Mucosa of stomach (tissue), 1 donor: ENCODE data around the gene PSRC1.
"Not testable (repeated sequence)": the region's sequence is repeated elsewhere in the genome, so short reads cannot be mapped to it uniquely, and the experiment has no call there.

Source experiments
- H3K27me3 ChIP-seq: one replicate; pipeline ENCODE4 v1.7.0; 2013; ENCODE audit warnings: mild to moderate bottlenecking, low read length; ENCODE audit not compliant: control insufficient read depth, insufficient read depth
- H3K36me3 ChIP-seq: one replicate; pipeline ENCODE4 v1.7.0; 2013; ENCODE audit warnings: low read length; ENCODE audit not compliant: control insufficient read depth, insufficient read depth
- H3K4me1 ChIP-seq: one replicate; pipeline ENCODE4 v1.7.0; 2013; ENCODE audit warnings: mild to moderate bottlenecking, low read length; ENCODE audit not compliant: control insufficient read depth, insufficient read depth
- H3K4me3 ChIP-seq: one replicate; pipeline ENCODE4 v1.7.0; 2013; ENCODE audit warnings: low read length
- H3K9ac ChIP-seq: one replicate; pipeline ENCODE4 v1.7.0; 2013; ENCODE audit warnings: mild to moderate bottlenecking, low read length, moderate library complexity
- H3K9me3 ChIP-seq: one replicate; pipeline ENCODE4 v1.7.0; 2013; ENCODE audit warnings: mild to moderate bottlenecking, low read length, moderate library complexity; ENCODE audit not compliant: control insufficient read depth
- donor health status: Pancreatic carcinoma.

The PSRC1 gene

DNA sequence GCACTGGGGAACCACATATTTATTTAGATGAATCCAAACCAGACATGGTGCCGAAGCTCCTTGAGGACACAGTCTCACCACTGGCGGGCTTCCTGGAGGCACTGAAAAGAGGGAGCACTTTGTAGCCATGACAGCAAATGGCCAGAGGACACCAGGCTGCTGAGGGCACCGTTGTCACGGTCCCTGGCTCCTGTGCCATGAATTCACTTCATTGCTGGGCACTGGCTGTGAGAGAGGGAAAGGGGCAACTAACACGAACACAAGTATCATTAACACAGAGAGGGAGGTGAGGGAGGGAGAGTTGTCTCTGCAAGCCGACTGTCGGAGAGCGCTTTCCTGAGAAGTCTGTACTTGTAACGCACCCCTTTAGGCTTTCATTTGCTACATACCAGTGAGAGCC, 9.4 kb upstream of the PSRC1 start:
- H3K9me3 ChIP-seq, result no peaks in the 10 kb centered on the region
- no peaks in the 10 kb centered on the region for H3K27me3 ChIP-seq
- H3K4me3 ChIP-seq, result no peak overlapping the region
- no peaks in the 10 kb centered on the region for H3K36me3 ChIP-seq
- H3K4me1 ChIP-seq, result no peaks in the 10 kb centered on the region
- no peak overlapping the region for H3K9ac ChIP-seq

DNA sequence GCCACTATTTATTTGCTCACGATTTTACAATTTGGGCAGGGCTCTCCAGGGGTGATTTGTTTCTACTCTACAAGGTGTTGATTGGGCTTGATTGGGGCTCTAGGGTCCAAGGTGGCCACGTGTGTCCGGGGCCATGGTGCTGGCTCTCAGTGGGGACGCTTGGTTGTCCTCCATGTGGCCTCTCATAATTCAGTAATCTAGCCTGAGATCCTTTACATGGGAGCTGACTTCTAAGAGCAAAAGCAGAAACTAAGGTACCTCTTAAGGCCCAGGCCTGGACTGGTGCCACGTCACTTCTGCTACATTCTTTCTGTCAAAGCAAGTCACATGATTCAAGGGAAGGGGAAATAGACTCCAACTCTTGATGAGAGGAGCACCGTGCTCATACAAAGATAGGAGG, 8.1 kb upstream of the PSRC1 start:
- Histone ChIP-seq H3K36me3 (no peaks in the 10 kb centered on the region), H3K27me3 (no peaks in the 10 kb centered on the region), H3K4me1 (no peaks in the 10 kb centered on the region), H3K9me3 (no peaks in the 10 kb centered on the region), H3K9ac (no peak overlapping the region), H3K4me3 (no peak overlapping the region)

DNA sequence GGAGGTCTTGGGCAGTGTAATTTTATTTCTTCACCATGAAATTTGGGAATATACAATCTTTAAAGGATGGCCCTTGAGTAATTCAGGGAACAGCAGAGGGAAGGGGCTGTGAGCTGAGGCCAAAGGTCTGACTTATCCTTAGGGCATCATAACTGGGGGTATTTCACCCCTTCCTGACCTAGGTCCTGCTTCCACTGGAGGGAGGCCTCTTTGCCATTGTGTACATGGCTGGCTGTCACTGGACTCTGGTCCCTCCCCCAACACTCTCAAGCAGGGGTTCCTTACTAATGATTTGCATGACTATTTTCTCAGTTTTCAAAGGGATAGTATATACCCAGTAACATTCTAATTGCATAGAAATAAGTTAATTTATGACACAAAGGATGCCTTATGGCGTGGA, 7.2 kb upstream of the PSRC1 start:
- H3K4me3 ChIP-seq, result no peak overlapping the region
- no peaks in the 10 kb centered on the region for H3K36me3 ChIP-seq
- no peaks in the 10 kb centered on the region for H3K9me3 ChIP-seq
- no peaks in the 10 kb centered on the region for H3K27me3 ChIP-seq
- H3K9ac ChIP-seq, result no peak overlapping the region
- H3K4me1 ChIP-seq, result no peaks in the 10 kb centered on the region

DNA sequence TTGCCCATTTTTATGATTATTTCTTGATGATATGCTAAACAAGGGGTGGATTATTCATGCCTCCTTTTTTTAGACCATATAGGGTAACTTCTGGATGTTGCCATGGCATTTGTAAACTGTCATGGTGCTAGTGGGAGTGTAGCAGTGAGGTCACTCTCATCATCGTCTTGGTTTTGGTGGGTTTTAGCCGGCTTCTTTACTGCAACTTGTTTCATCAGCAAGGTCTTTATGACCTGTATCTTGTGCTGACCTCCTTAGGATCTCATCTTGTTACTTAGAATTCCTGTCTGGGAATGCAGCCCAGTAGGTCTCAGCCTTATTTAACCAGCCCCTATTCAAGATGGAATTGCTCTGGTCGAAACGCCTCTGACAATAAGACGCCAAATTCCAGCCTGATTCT, 3.8 kb upstream of the PSRC1 start:
- H3K27me3 ChIP-seq, H3K36me3 ChIP-seq, H3K9me3 ChIP-seq, H3K9ac ChIP-seq, H3K4me3 ChIP-seq: not testable (repeated sequence)
- peaks cover 14% of the 10 kb centered on the region for H3K4me1 ChIP-seq

DNA sequence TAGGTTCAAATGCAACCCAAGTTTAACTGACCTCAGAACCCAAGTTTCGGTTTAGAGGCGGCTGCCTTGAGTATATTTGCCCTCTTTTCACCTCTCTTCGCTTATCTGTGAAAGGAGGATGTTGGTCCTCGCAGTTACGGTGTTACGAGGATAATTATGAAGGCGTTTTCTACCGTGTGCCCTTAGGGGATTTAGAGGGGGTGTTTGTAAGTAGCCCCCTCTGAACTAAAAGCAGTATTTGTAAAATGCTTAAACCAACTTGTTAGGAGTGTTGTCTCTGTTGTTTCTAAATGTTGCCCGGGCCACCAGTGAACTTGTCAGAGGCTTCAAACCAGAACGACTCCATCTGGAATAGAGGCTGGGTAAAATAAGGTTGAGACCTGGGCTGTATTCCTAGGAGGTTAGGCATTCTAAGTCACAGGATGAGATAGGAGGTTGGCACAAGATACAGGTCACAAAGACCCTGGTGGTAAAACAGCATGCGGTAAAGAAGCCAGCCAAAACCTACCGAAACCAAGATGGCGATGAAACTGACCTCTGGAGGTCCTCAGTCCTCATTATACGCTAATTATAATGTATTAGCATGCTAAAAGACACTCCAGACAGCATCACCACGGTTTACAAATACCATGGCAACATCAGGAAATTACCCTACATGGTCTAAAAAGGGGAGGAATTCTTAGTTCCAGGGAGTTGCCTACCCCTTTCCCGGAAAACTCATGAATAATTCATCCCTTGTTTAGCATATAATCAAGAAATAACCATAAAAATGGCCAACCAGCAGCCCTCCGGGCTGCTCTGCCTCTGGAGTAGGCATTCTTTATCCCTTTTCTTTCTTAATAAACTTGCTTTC, 1.0 kb upstream of the PSRC1 start:
- no peaks in the 10 kb centered on the region for H3K9me3 ChIP-seq
- H3K4me3 ChIP-seq, result peak overlapping the region; percentile 55
- peak overlapping the region; percentile 48 for H3K9ac ChIP-seq
- H3K27me3 ChIP-seq, result no peaks in the 10 kb centered on the region
- no peaks in the 10 kb centered on the region for H3K36me3 ChIP-seq
- H3K4me1 ChIP-seq, result peaks cover 19% of the 10 kb centered on the region

DNA sequence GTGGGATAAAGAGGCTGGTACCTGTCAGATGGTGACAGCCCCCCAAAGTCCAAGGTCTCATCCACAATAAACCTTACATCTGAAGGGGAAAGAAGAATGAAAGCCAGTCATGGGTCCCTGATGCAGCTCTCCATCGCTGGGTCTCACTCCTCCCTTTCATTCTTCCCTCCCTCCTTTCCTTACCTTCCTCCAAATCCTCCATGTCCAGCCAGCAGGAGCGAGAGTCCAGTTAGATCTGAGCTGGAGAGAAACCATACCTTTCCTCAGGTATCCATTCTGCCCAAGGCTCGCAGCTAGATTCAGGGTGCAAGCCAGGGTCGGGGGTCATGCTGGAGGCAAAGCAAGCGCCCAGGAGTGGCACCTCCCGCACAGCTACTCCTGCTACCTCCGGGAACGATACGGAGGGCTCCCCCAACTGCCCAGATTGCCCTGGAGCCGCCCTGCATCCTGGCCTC, 421 bp downstream of the PSRC1 start:
- Histone ChIP-seq H3K9ac (peak overlapping the region; percentile 44), H3K9me3 (no peaks in the 10 kb centered on the region), H3K4me3 (peak overlapping the region; percentile 55), H3K36me3 (no peaks in the 10 kb centered on the region), H3K27me3 (no peaks in the 10 kb centered on the region), H3K4me1 (peaks cover 24% of the 10 kb centered on the region)

DNA sequence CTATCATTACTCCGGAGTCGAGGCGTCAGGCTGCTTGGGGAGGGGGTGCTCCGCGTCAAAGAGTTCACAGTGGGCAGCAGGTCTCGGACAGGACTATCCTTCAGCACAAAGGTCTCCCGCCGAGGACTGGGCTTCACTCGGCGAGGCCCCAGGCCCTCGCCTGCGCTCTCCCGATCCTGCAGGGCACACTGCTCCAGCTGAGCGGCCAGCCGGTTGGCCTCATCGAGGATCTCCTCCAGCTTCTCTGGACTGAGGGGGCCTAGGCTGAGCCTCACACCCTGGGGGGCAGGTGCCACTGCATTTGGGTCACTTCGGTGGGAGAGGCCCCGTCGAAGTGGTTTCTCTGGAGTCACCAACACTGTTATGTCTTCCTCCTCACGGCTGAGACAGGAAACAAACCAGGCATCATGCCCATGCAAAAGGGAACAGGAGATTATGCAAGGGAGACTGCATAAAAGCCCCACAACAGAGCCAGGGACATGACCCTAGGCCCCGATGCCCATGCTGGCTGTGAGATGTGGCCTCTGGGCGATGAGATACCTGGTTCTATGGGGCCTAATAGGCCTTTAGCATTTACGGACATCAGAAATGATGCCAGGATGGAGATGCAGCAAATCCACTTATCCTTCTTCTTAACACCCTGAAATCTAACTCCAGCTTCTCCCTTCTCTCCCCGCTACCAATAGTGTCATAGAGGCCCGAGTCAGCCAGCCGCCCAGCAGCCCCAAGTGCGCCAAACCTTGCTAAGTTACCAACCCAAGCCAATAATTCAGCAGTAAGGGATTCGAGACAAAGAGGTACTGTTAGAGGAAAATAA, 1.1 kb downstream of the PSRC1 start:
- Histone ChIP-seq H3K4me3 (peak overlapping the region; percentile 55), H3K36me3 (no peaks in the 10 kb centered on the region), H3K27me3 (no peaks in the 10 kb centered on the region), H3K9ac (peak overlapping the region; percentile 44), H3K9me3 (no peaks in the 10 kb centered on the region), H3K4me1 (peaks cover 30% of the 10 kb centered on the region)

DNA sequence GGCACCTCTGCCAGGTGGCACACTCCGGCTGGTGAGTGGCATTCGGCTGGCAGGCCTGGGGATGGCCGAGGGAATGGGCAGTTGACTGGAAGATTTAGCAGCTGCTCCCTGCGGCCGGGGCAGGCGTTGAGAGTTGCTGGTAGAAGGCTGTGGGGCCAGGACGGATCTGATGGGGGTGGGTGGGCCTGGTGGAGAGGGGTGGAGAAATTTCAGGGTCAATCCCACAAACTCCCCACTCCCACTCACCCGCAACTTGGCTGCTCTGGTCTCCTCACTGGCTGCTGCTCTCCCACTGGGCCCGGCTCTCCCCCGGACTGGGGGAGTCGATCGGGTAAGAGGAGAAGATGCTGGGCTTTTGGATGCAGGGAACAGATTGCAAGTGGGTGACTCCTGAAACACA, 2.1 kb downstream of the PSRC1 start:
- Histone ChIP-seq H3K36me3 (no peaks in the 10 kb centered on the region), H3K9ac (no peak overlapping the region), H3K27me3 (no peaks in the 10 kb centered on the region), H3K4me1 (peaks cover 35% of the 10 kb centered on the region), H3K9me3 (no peaks in the 10 kb centered on the region), H3K4me3 (no peak overlapping the region)

DNA sequence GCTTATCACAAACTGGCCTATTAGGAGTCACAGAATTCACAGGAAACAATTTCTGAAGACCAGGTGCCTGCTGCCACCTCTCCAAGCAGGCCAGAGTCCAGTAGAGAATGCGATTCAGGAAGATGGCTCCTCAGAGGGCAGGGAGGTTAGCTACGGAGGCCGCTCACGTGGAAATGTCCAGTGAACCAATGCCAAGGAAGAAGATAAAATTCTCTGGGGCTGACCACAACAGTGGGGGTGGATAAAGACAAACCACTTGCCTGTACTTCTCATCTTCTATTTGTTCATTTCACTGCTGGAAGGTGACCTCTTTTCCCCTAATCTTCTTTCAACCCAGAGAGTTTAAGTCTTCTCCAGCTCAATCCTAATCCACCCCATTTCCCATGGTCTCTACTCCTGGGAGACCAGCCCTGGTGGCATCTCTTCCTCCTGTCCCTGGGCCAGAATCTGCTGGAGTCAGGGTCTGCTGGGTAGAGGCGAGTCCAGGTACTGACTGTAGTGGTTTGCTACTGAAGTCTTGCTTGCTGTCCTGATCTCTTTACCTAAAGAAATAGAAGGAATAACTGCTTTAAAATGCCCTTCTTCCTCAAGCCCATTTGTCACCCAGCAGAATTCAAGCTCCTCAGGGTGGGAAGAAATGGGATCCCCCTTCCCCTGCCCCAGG, 3.2 kb downstream of the PSRC1 start:
- Histone ChIP-seq H3K27me3 (no peaks in the 10 kb centered on the region), H3K36me3 (no peaks in the 10 kb centered on the region), H3K9me3 (no peaks in the 10 kb centered on the region), H3K4me1 (peaks cover 46% of the 10 kb centered on the region), H3K9ac (no peak overlapping the region), H3K4me3 (no peak overlapping the region)

DNA sequence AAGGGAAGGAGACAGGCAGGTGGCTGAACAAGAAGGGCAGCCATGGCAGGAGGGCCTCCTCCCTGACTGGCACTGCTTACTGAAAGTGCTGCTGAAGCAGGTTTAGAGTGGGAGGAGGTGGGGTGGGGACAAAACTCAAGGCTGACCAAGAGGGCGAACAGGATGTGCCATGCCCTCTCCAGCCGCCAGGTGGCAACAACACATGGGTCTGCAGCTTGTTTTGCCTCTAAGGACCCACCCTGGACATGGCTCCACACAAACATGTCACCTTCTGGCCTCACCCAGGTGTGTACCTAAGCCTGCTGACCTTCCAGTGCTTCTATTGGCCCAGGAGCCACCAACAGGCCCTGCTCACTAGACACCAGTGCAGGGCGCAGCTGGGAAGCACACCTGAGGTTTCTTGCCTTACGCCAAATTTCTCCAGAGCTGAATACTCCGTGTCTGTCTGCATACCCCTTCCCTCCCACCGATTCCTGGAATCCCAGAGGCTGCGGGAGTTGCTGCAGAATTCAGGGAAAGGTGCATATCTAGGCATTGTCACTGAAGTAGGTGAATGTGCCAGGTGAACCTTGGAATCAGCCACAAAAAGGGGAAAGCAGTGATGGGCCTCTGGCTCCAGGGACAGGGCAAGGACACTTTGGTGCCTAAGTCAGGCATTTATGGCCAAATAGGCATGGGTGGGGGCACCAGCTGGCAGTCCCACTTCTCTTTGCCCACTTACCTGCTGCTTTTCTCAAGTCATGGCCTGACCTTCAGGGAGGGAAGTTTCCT, 5.3 kb downstream of the PSRC1 start:
- Histone ChIP-seq H3K9ac (peak overlapping the region; percentile 46), H3K36me3 (no peaks in the 10 kb centered on the region), H3K4me3 (no peak overlapping the region), H3K4me1 (peaks cover 50% of the 10 kb centered on the region), H3K27me3 (no peaks in the 10 kb centered on the region), H3K9me3 (no peaks in the 10 kb centered on the region)

DNA sequence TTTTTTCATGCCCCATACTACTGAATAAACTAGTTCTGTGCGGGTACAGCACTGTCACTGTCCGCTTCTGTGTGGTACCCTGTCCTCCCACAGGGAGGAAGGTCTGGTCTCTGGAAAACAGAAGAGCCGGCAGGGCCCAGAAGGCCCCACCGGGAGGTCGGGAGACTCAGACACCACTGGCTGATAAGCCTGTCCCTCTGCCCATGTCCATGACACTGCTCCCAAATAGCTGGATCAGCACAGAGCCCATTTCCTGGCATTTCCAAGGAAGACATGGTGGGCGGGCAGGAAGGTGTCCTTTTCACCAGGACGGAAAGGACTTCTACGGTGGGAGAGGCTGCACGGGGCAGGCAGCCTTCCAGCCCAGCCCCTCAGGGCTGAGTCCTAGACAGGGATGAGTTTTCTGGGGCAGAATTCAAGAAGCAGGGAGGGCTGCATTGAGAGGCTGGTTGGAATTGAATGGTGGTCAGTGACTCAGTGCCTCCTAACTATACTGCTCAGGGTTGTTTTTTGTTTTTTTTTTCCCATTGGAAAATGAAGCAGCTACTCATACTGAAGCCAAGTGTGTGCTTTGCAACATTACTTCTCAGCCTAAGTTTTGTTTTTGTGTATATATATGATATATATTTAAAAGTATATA, 7.1 kb downstream of the PSRC1 start:
- H3K9ac ChIP-seq, result no peak overlapping the region
- no peaks in the 10 kb centered on the region for H3K9me3 ChIP-seq
- H3K36me3 ChIP-seq, result no peaks in the 10 kb centered on the region
- H3K4me1 ChIP-seq, result peaks cover 36% of the 10 kb centered on the region
- no peak overlapping the region for H3K4me3 ChIP-seq
- H3K27me3 ChIP-seq, result no peaks in the 10 kb centered on the region
